ENCODE data around the gene ATP6V1C2.

Gene ATP6V1C2

DNA sequence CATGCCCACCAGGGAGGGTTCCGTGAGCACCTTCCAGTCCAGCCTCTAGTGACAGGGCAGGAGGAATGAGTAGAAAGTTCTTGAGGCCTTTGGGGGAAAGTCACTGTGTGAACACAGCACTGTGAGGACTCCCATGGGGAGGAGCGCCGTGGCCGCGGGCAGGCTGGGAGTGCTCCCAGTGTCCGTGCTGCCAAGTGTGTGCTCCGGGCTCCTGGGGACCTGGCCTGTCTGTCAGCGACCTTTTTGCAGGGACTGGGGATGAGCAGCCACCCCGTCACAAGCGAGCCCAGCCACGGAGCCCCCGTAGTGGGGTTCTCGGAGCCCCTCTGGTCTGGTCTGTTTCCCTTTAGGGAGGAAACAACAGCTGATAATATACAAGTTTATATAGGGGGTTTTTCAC lies 54.4 kb downstream of the ATP6V1C2 start:
- Histone ChIP-seq H2BK5ac (ENCODE audit: low read length) (no peak overlapping the region), H3K79me1 (ENCODE audit: low read length) (peaks cover 3% of the 10 kb centered on the region), H3K4me2 (ENCODE audit: low read length) (no peak overlapping the region), H2AK5ac (ENCODE audit: low read length) (no peak overlapping the region), H3K56ac (ENCODE audit: low read length) (no peak overlapping the region), H4K5ac (ENCODE audit: low read length) (no peak overlapping the region), H3K9ac (ENCODE audit: low read length) (no peak overlapping the region), H2BK15ac (replicated peaks; ENCODE audit: low read depth) (no peak overlapping the region), H3K23ac (ENCODE audit: low read length) (no peak overlapping the region), H3K18ac (ENCODE audit: low read length) (no peak overlapping the region), H2BK120ac (ENCODE audit: low read depth, low read length) (no peak overlapping the region), H3K4me3 (ENCODE audit: low read length) (no peak overlapping the region), H4K8ac (ENCODE audit: low read depth, low read length) (no peak overlapping the region), H3K27ac (ENCODE audit: low read depth, low read length) (no peak overlapping the region), H3K79me2 (ENCODE audit: control insufficient read depth, insufficient read depth, low read length) (no peaks in the 10 kb centered on the region), H3K4me1 (ENCODE audit: control insufficient read depth, low read depth, low read length) (no peaks in the 10 kb centered on the region), H3K36me3 (ENCODE audit: control insufficient read depth, insufficient read depth, low read length) (peaks cover 6% of the 10 kb centered on the region), H3K4ac (ENCODE audit: low read depth, low read length) (no peak overlapping the region), H3K27me3 (ENCODE audit: insufficient read depth, low read length, poor library complexity) (no peaks in the 10 kb centered on the region)
- DNase-seq = no peak
- no CpG with 5 or more reads among the region's 13 CpGs for WGBS (ENCODE audit: extremely low coverage, insufficient coverage, low lambda C conversion rate)

GRCh38 chr2:10776231-10776977 lies 55.0 kb downstream of the ATP6V1C2 start:
- H3K9ac ChIP-seq (ENCODE audit: low read length) = no peak overlapping the region
- H3K36me3 ChIP-seq (ENCODE audit: control insufficient read depth, insufficient read depth, low read length) = peaks cover 9% of the 10 kb centered on the region
- no peak overlapping the region for H3K4ac ChIP-seq (ENCODE audit: low read depth, low read length)
- no peak overlapping the region for H3K18ac ChIP-seq (ENCODE audit: low read length)
- no peak overlapping the region for H3K23ac ChIP-seq (ENCODE audit: low read length)
- no peak for DNase-seq
- no peak overlapping the region for H2BK120ac ChIP-seq (ENCODE audit: low read depth, low read length)
- H2BK5ac ChIP-seq (ENCODE audit: low read length) = no peak overlapping the region
- H3K4me3 ChIP-seq (ENCODE audit: low read length) = no peak overlapping the region
- H4K5ac ChIP-seq (ENCODE audit: low read length) = no peak overlapping the region
- H4K8ac ChIP-seq (ENCODE audit: low read depth, low read length) = no peak overlapping the region
- H3K4me1 ChIP-seq (ENCODE audit: control insufficient read depth, low read depth, low read length) = no peaks in the 10 kb centered on the region
- H2BK15ac ChIP-seq (replicated peaks; ENCODE audit: low read depth) = no peak overlapping the region
- no peak overlapping the region for H3K4me2 ChIP-seq (ENCODE audit: low read length)
- no peak overlapping the region for H3K56ac ChIP-seq (ENCODE audit: low read length)
- peaks cover 3% of the 10 kb centered on the region for H3K79me1 ChIP-seq (ENCODE audit: low read length)
- H3K27ac ChIP-seq (ENCODE audit: low read depth, low read length) = no peak overlapping the region
- H3K27me3 ChIP-seq (ENCODE audit: insufficient read depth, low read length, poor library complexity) = no peaks in the 10 kb centered on the region
- no peaks in the 10 kb centered on the region for H3K79me2 ChIP-seq (ENCODE audit: control insufficient read depth, insufficient read depth, low read length)
- no peak overlapping the region for H2AK5ac ChIP-seq (ENCODE audit: low read length)
- WGBS (ENCODE audit: extremely low coverage, insufficient coverage, low lambda C conversion rate) = no CpG with 5 or more reads among the region's 27 CpGs

DNA sequence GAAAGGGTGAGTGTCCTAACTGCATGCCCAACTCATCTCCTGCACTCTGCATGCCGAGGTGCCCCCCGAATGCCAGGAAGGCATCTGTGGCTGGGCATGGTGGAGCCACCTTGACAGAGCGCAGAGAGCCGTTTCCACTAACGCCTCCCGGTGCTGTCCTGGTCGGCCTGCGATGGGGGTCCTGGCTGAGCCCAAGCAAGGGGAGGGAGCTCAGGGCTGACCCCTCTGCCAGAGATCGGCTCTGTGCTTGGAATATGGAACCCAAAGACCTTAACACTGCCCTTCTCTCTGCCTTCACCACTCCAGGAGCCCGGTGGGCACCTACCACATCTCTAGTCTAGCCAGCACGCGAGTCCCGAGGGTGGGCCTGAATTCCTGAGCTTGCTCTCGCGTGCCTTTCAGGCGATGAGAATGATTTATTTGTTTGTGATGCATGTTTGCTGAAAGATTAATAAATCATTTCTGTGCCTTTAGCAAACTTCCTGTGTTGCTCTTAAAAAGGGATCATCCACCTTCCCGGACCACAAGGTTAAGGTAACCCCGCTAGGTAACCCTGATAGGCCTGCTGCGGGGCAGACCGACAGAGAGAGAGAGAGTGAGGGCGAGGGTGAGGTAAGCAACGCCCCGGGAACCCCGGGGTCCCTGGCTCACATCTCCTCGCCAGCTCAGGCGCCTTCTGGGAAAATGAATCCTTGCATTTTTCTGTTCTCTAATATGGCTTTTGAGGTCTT lies 55.8 kb downstream of the ATP6V1C2 start:
- H3K56ac ChIP-seq (ENCODE audit: low read length) = no peak overlapping the region
- H2BK120ac ChIP-seq (ENCODE audit: low read depth, low read length) = no peak overlapping the region
- no peak overlapping the region for H3K9ac ChIP-seq (ENCODE audit: low read length)
- no peak overlapping the region for H3K4me3 ChIP-seq (ENCODE audit: low read length)
- no peak overlapping the region for H3K27ac ChIP-seq (ENCODE audit: low read depth, low read length)
- H2AK5ac ChIP-seq (ENCODE audit: low read length) = no peak overlapping the region
- no peaks in the 10 kb centered on the region for H3K27me3 ChIP-seq (ENCODE audit: insufficient read depth, low read length, poor library complexity)
- no peak overlapping the region for H4K8ac ChIP-seq (ENCODE audit: low read depth, low read length)
- H3K23ac ChIP-seq (ENCODE audit: low read length) = no peak overlapping the region
- no peak overlapping the region for H2BK15ac ChIP-seq (replicated peaks; ENCODE audit: low read depth)
- peaks cover 16% of the 10 kb centered on the region for H3K36me3 ChIP-seq (ENCODE audit: control insufficient read depth, insufficient read depth, low read length)
- no peak overlapping the region for H3K18ac ChIP-seq (ENCODE audit: low read length)
- DNase-seq = no peak
- H3K4me2 ChIP-seq (ENCODE audit: low read length) = no peak overlapping the region
- H2BK5ac ChIP-seq (ENCODE audit: low read length) = no peak overlapping the region
- H3K79me1 ChIP-seq (ENCODE audit: low read length) = peaks cover 7% of the 10 kb centered on the region
- no peak overlapping the region for H4K5ac ChIP-seq (ENCODE audit: low read length)
- no peaks in the 10 kb centered on the region for H3K4me1 ChIP-seq (ENCODE audit: control insufficient read depth, low read depth, low read length)
- H3K4ac ChIP-seq (ENCODE audit: low read depth, low read length) = no peak overlapping the region
- no CpG with 5 or more reads among the region's 26 CpGs for WGBS (ENCODE audit: extremely low coverage, insufficient coverage, low lambda C conversion rate)
- H3K79me2 ChIP-seq (ENCODE audit: control insufficient read depth, insufficient read depth, low read length) = no peaks in the 10 kb centered on the region

GRCh38 chr2:10777842-10778723 lies 56.7 kb downstream of the ATP6V1C2 start:
- Histone ChIP-seq H2BK15ac (replicated peaks; ENCODE audit: low read depth) (no peak overlapping the region), H2BK5ac (ENCODE audit: low read length) (no peak overlapping the region), H3K27ac (ENCODE audit: low read depth, low read length) (no peak overlapping the region), H3K4me1 (ENCODE audit: control insufficient read depth, low read depth, low read length) (no peaks in the 10 kb centered on the region), H3K4ac (ENCODE audit: low read depth, low read length) (no peak overlapping the region), H2AK5ac (ENCODE audit: low read length) (no peak overlapping the region), H4K5ac (ENCODE audit: low read length) (no peak overlapping the region), H3K23ac (ENCODE audit: low read length) (no peak overlapping the region), H2BK120ac (ENCODE audit: low read depth, low read length) (no peak overlapping the region), H3K9ac (ENCODE audit: low read length) (no peak overlapping the region), H3K79me1 (ENCODE audit: low read length) (peaks cover 7% of the 10 kb centered on the region), H3K36me3 (ENCODE audit: control insufficient read depth, insufficient read depth, low read length) (peaks cover 19% of the 10 kb centered on the region), H3K79me2 (ENCODE audit: control insufficient read depth, insufficient read depth, low read length) (no peaks in the 10 kb centered on the region), H3K18ac (ENCODE audit: low read length) (no peak overlapping the region), H3K56ac (ENCODE audit: low read length) (no peak overlapping the region), H3K27me3 (ENCODE audit: insufficient read depth, low read length, poor library complexity) (no peaks in the 10 kb centered on the region), H4K8ac (ENCODE audit: low read depth, low read length) (no peak overlapping the region), H3K4me2 (ENCODE audit: low read length) (no peak overlapping the region), H3K4me3 (ENCODE audit: low read length) (no peak overlapping the region)
- no CpG with 5 or more reads among the region's 27 CpGs for WGBS (ENCODE audit: extremely low coverage, insufficient coverage, low lambda C conversion rate)
- DNase-seq = no peak

DNA sequence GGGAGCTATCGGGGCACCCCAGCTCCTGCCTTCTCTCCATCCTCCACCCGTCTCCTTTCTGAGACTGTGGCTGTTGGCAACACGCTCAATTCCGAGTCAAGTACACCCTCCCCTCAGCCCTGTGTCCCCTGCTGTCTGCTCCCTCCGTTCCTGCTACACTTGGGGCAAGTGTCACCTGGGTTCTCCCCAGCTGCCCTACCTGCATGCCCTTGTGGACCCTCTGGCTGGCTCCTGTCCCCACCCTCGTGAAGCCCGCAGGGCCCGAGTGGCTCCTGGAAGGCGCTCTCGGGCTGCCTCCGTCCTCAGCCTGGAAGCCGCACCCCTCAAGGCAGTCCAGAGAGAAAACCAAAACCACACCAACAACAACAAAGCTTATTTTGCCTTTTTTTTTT lies 57.3 kb downstream of the ATP6V1C2 start:
- Histone ChIP-seq H2BK120ac (ENCODE audit: low read depth, low read length) (no peak overlapping the region), H3K79me2 (ENCODE audit: control insufficient read depth, insufficient read depth, low read length) (no peaks in the 10 kb centered on the region), H3K23ac (ENCODE audit: low read length) (no peak overlapping the region), H2AK5ac (ENCODE audit: low read length) (no peak overlapping the region), H3K4me1 (ENCODE audit: control insufficient read depth, low read depth, low read length) (no peaks in the 10 kb centered on the region), H3K9ac (ENCODE audit: low read length) (no peak overlapping the region), H4K5ac (ENCODE audit: low read length) (no peak overlapping the region), H3K56ac (ENCODE audit: low read length) (no peak overlapping the region), H3K4me2 (ENCODE audit: low read length) (no peak overlapping the region), H3K27me3 (ENCODE audit: insufficient read depth, low read length, poor library complexity) (no peaks in the 10 kb centered on the region), H3K79me1 (ENCODE audit: low read length) (peaks cover 7% of the 10 kb centered on the region), H2BK15ac (replicated peaks; ENCODE audit: low read depth) (no peak overlapping the region), H3K4me3 (ENCODE audit: low read length) (no peak overlapping the region), H3K27ac (ENCODE audit: low read depth, low read length) (no peak overlapping the region), H2BK5ac (ENCODE audit: low read length) (no peak overlapping the region), H3K4ac (ENCODE audit: low read depth, low read length) (no peak overlapping the region), H3K18ac (ENCODE audit: low read length) (no peak overlapping the region), H3K36me3 (ENCODE audit: control insufficient read depth, insufficient read depth, low read length) (peaks cover 19% of the 10 kb centered on the region), H4K8ac (ENCODE audit: low read depth, low read length) (no peak overlapping the region)
- DNase-seq = no peak
- WGBS (ENCODE audit: extremely low coverage, insufficient coverage, low lambda C conversion rate) = no CpG with 5 or more reads among the region's 12 CpGs
